ENCODE results near the gene COIL. TPM values are rescaled to one million over a fixed set of nuclear protein-coding genes. Genes with fewer than 3 reads are reported as not detected.

COIL gene
- total and polyA plus RNA-seq, 2 of the 13 experiments (the other 11 are each of a cell fraction or from before 2014, with no cell fraction given): 8.1 to 29.4 TPM

DNA sequence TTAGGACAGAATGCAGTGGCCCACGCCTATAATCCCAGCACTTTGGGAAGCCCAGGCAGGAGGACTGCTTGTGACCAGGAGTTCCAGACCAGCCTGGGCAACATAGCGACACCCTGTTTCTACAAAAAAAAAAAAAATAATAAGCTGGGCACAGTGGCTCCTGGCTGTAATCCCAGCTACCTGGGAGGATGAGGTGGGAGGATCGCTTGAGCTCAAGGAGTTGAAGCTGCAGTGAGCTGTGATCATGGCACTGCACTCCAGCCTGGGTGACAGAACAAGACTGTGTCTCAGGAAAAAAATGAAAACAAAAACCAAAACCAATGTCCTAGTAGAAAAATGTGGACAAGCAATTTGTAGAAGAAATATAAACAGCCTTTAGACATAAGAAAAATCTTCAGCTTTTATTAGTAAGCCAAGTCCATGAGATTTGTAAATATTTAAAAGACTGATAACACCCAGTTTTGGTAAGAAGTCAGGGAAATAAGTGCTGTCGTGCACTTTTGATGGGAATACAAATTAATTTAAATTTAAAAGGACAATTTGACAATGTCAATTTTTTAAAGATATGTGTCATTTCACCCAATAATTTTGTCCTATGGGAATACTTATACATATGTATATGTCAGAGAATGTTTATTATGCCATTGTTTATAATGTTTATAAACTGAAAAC, 28.2 kb upstream of the COIL start:
- Histone ChIP-seq H3K36me3 (replicated peaks in 1 of 2; ENCODE audit: control insufficient read depth in 1 of 2, insufficient read depth in 2 of 2, low read length in 2 of 2) (no peaks in the 10 kb centered on the region; a peak in 2 of 5 replicates), H3K4me3 (replicated peaks in 1 of 3; ENCODE audit: insufficient read depth in 1 of 3, low read depth in 2 of 3, low read length in 3 of 3) (no peak overlapping the region), H3K4me2 (ENCODE audit: low read depth, low read length) (no peak overlapping the region), H2AFZ (ENCODE audit: low read length) (no peak overlapping the region), H4K20me1 (ENCODE audit: insufficient read depth, low read length) (no peaks in the 10 kb centered on the region), H3K27ac (ENCODE audit: extremely low read length, insufficient read depth, low read length) (no peak overlapping the region), H3K4me1 (ENCODE audit: insufficient read depth, low read length) (peaks cover 13% of the 10 kb centered on the region), H3K79me2 (ENCODE audit: insufficient read depth, low read length) (no peaks in the 10 kb centered on the region), H3K9me3 (ENCODE audit: low read length) (no peaks in the 10 kb centered on the region), H3K27me3 (ENCODE audit: control insufficient read depth in 1 of 2, insufficient read depth in 2 of 2, low read length in 2 of 2) (no peaks in the 10 kb centered on the region), H3K9ac (ENCODE audit: insufficient read depth, low read depth, low read length) (no peak overlapping the region)
- TF ChIP-seq CREB1 (IDR thresholded peaks at IDR 0.05): no peak
- TF ChIP-seq CREB1 (CRISPR knock-in tag; IDR thresholded peaks at IDR 0.05): no peak
- TF ChIP-seq SMC3 (IDR thresholded peaks at IDR 0.05; ENCODE audit: low read length): no peak
- TF ChIP-seq MXD3 (CRISPR knock-in tag; IDR thresholded peaks at IDR 0.05): no peak
- TF ChIP-seq SKI (IDR thresholded peaks at IDR 0.05; ENCODE audit: partially characterized antibody): no peak
- no peak for TF ChIP-seq SPEN (CRISPR knock-in tag; IDR thresholded peaks at IDR 0.05; ENCODE audit: low read depth)
- no peak for TF ChIP-seq TCF7 (IDR thresholded peaks at IDR 0.05; ENCODE audit: low read depth)
- TF ChIP-seq MIER3 (CRISPR knock-in tag; IDR thresholded peaks at IDR 0.05; ENCODE audit: borderline replicate concordance): no peak
- DNase-seq (ENCODE audit: low spot score) (no peak), ATAC-seq (no peak), FAIRE-seq (no peak)
- CTCF ChIA-PET (ENCODE audit: low intra/inter-chr PET ratio, low total read pairs): no interaction called here
- POLR2A ChIA-PET: no interaction called here
- 95% methylated on average over 4 of the region's 4 CpGs for WGBS (ENCODE audit: low lambda C conversion rate)
- intact Hi-C loops (cut with micrococcal nuclease; ENCODE audit: unreplicated experiment): no loop called here
- in situ Hi-C loops (cut with HindIII; ENCODE audit: extremely low pct_ligation_motif_present, low pct_unique_long_range_greater_than_20kb): no loop called here
- no TSS peak for BruUV-seq (replicated peaks)

- ATAC-seq: no peak
- Histone ChIP-seq H3K9ac (ENCODE audit: insufficient read depth, low read depth, low read length) (no peak overlapping the region), H4K20me1 (ENCODE audit: insufficient read depth, low read length) (no peaks in the 10 kb centered on the region), H3K4me2 (ENCODE audit: low read depth, low read length) (no peak overlapping the region), H3K27ac (ENCODE audit: extremely low read length, insufficient read depth, low read length) (no peak overlapping the region), H3K79me2 (ENCODE audit: insufficient read depth, low read length) (no peaks in the 10 kb centered on the region), H3K36me3 (replicated peaks in 1 of 2; ENCODE audit: control insufficient read depth in 1 of 2, insufficient read depth in 2 of 2, low read length in 2 of 2) (no peaks in the 10 kb centered on the region; a peak in 2 of 5 replicates), H3K4me1 (ENCODE audit: insufficient read depth, low read length) (peaks cover 13% of the 10 kb centered on the region), H3K9me3 (ENCODE audit: low read length) (no peaks in the 10 kb centered on the region), H2AFZ (ENCODE audit: low read length) (no peak overlapping the region), H3K4me3 (replicated peaks in 1 of 3; ENCODE audit: insufficient read depth in 1 of 3, low read depth in 2 of 3, low read length in 3 of 3) (no peak overlapping the region), H3K27me3 (ENCODE audit: control insufficient read depth in 1 of 2, insufficient read depth in 2 of 2, low read length in 2 of 2) (no peaks in the 10 kb centered on the region)
- BruUV-seq (replicated peaks): no TSS peak
- ChIA-PET POLR2A (no interaction called here), CTCF (ENCODE audit: low intra/inter-chr PET ratio, low total read pairs) (no interaction called here)
- no peak for FAIRE-seq
- in situ Hi-C loops (cut with HindIII; ENCODE audit: extremely low pct_ligation_motif_present, low pct_unique_long_range_greater_than_20kb) (no loop called here), intact Hi-C loops (cut with micrococcal nuclease; ENCODE audit: unreplicated experiment) (no loop called here)
- DNase-seq (ENCODE audit: low spot score): no peak
- WGBS (ENCODE audit: low lambda C conversion rate): 89% methylated on average over 11 of the region's 11 CpGs
- TF ChIP-seq MAFF (IDR thresholded peaks at IDR 0.05; ENCODE audit: low read depth, low read length): peak; percentile 61
- TF ChIP-seq, protein P1, sequence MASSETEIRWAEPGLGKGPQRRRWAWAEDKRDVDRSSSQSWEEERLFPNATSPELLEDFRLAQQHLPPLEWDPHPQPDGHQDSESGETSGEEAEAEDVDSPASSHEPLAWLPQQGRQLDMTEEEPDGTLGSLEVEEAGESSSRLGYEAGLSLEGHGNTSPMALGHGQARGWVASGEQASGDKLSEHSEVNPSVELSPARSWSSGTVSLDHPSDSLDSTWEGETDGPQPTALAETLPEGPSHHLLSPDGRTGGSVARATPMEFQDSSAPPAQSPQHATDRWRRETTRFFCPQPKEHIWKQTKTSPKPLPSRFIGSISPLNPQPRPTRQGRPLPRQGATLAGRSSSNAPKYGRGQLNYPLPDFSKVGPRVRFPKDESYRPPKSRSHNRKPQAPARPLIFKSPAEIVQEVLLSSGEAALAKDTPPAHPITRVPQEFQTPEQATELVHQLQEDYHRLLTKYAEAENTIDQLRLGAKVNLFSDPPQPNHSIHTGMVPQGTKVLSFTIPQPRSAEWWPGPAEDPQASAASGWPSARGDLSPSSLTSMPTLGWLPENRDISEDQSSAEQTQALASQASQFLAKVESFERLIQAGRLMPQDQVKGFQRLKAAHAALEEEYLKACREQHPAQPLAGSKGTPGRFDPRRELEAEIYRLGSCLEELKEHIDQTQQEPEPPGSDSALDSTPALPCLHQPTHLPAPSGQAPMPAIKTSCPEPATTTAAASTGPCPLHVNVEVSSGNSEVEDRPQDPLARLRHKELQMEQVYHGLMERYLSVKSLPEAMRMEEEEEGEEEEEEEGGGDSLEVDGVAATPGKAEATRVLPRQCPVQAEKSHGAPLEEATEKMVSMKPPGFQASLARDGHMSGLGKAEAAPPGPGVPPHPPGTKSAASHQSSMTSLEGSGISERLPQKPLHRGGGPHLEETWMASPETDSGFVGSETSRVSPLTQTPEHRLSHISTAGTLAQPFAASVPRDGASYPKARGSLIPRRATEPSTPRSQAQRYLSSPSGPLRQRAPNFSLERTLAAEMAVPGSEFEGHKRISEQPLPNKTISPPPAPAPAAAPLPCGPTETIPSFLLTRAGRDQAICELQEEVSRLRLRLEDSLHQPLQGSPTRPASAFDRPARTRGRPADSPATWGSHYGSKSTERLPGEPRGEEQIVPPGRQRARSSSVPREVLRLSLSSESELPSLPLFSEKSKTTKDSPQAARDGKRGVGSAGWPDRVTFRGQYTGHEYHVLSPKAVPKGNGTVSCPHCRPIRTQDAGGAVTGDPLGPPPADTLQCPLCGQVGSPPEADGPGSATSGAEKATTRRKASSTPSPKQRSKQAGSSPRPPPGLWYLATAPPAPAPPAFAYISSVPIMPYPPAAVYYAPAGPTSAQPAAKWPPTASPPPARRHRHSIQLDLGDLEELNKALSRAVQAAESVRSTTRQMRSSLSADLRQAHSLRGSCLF (CRISPR knock-in tag; IDR thresholded peaks at IDR 0.05; ENCODE audit: borderline replicate concordance): no peak
- TF ChIP-seq MAFK (conservative IDR thresholded peaks at IDR 0.05 in 1 of 2, IDR thresholded peaks at IDR 0.05 in 1 of 2; ENCODE audit: low read length in 2 of 2): peak; percentile 74 to 83
- no peak for TF ChIP-seq ZNF343 (CRISPR knock-in tag; IDR thresholded peaks at IDR 0.05)
These were observed 26.5 kb upstream of the COIL start for GRCh38 chr17:56987283-56987834.
